ENCODE data around the gene FAM9C.
"Not testable (repeated sequence)": the region's sequence is repeated elsewhere in the genome, so short reads cannot be mapped to it uniquely, and the experiment has no call there.

FAM9C gene

GRCh38 chrX:13029887-13030771 lies 14.3 kb downstream of the FAM9C start:
- no peak for DNase-seq

- no peak for DNase-seq
Measured at GRCh38 chrX:13029637-13029886, 14.9 kb downstream of the FAM9C start.

GRCh38 chrX:13028871-13029636 lies 15.4 kb downstream of the FAM9C start:
- DNase-seq = no peak

GRCh38 chrX:13026877-13027652 lies 17.4 kb downstream of the FAM9C start:
- DNase-seq = no peak

- DNase-seq = no peak
Measured at GRCh38 chrX:13024986-13025385, 19.4 kb downstream of the FAM9C start.

GRCh38 chrX:13023979-13024378 lies 20.4 kb downstream of the FAM9C start:
- no peak for DNase-seq

DNA sequence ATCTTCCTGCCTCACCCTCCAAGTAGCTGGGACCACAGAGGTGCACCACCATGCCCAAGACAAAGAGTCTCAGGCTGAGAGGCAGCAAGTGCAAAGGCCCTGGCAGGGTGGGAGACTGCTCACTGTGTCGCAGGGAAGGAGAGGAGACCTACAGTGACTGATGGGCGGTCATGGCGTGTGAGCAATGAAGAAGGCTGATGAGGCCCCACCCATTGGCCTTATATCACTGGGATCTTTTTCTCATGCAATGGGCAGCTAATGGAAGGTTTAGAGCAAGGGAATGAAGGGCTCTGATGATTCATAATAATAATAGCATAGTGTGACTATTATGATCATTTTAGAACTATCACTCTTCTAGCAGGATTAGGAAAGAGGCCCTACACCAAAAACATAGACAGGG lies 20.9 kb downstream of the FAM9C start:
- DNase-seq = no peak

DNA sequence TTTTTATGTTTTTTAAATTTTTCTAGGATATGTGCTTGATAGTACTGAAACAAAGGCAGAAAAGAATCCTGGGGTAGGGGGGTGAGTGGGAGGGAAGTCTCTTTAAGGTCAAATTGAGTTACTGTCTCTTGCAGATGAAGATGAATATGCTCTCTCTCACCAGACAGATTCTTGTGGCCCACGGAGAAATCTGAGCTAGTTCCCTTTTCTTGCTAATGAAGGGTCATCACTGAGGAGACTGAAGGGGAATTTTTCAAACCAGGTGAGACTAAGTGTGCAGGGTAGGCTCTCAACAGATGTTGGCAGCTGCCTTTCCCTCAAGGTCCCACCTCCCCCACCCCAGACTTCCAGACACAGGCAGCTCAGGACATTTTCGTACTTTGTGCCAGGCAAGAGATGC lies 21.5 kb downstream of the FAM9C start:
- no peak for DNase-seq

DNA sequence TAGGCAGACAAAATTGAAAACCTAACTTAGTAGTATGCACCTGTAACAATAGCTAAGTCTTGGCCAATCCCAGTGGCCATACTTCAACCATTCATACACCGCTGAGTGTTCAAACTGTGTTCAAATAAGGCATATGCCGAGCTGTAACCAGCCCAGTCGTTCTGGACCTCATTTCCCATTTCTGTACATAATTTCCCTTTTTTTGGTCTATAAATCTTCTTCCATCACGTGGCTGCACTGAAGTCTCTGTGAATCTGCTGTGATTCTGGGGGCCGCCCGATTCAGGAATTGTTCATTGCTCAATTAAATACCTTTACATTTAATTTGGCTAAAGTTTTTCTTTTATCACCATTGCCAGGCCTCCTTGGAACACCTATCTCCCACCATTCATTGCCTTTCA lies 27.7 kb downstream of the FAM9C start:
- DNase-seq = not testable (repeated sequence)

DNA sequence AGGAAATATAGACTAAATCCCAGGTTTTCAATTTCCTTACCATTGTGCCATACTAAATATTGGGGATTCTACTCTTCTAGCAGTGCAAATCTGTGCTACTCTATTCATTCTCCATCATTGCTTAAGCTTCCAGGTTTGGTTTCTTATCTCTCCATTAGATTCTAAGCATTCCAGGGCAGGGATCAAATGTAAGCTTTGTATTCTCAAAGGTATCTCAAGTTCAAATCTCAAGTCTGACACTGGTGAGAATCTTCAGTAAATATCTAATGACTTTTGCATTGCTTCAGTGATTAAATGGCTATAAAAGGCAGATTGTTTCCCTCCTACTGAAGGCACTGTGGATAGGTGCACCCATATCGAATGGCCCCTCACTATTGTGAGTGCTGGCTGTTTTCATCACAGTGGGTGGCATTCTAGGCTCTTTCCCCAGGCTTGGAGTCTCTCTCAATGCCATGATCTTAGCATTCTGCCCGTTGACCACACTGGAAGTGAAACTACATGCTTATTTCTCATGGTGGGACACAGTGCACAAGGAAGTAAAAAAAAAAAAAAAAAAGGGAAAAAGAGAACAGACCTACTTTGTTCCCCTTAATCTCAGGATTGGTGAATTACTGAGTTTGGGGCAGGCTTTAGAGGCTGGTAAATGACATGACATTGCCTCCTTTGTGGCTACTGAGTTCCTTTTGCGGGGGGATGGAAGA lies 28.7 kb downstream of the FAM9C start:
- DNase-seq = no peak

DNA sequence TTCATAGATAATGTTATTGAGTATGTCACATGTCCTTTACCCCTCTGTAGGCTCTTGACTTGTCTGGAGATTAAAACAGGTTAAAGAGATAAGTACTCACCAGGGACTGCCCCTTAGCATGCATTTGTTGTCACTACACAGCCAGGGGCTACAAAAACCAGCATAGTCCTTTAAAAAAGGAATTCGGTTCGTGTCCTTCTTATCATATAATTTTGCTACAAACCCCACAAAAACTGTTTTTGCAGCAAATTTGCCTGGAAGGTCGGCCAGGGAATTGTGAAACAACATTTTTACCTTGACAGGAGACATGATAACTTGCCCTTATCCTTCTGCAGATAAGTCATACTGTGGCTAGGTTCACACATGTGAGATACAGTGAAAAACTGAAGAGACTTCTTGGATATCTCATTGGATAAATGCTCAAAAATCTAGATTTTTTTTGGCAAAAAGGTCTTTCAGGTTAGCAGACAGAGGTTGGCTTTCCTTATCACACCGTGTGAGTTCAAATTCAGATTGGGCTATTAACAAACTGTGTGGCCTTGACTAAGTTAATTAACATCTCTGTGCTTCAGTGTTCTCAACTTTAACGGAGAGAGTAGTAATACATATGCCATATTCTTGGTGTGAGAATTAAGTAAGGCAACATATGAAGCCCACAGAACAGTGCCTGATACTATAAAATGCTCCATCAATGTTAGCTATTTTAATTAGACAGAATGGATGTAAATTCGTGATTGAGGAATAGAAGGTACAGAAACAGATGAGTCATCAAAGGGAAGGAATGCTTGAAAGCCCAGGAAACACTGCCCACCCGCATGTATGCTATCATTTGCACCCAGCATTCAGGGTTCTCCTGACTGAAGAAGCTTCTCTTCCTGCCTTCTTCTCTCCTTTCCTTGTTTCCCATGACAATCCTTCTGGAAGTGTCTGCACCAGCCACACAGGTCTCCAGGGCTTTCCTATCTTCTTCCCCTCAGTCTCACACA lies 30.0 kb downstream of the FAM9C start:
- DNase-seq = no peak

GRCh38 chrX:13013363-13014110 lies 30.9 kb downstream of the FAM9C start:
- no peak for DNase-seq

DNA sequence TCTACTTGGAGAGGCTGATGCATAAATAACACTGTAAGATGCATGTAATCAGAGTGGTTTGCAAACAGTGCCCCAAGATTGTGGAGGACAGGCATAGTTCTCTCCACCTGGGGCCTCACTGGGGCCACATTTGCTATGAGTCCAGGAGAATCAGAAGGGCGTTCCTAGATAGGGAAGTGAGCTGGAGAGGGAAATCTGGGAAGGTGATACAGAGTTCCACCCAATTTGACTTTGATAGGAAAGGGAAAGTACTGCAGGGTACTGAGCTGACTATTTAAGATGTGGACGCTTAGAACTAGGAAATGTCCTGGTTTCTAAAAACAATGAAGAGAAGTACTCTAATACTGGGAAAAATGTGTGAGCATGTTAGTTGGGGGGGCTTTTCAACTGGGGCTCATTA lies 33.9 kb downstream of the FAM9C start:
- DNase-seq = no peak

- DNase-seq = no peak
Measured at GRCh38 chrX:13009844-13010243, 34.6 kb downstream of the FAM9C start.

DNA sequence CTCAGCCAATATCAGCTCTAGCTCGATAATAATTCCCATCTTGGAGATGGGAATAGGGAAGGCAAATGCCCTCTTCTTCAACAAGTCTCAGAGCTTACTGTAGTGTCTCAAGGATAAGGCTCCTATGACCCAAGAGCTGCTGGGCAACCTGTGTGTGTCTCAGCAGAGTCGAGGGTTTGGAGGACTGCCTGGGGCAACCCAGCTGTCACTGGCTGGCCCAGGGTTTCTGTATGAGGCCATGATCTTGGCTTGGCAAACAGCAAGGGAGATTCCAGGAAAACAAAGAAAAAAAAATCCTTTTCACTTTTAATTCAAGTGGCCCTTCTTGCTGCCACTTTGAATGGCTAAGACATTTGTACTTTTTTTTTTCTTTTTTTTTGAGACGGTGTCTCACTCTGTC lies 35.1 kb downstream of the FAM9C start:
- no peak for DNase-seq

DNA sequence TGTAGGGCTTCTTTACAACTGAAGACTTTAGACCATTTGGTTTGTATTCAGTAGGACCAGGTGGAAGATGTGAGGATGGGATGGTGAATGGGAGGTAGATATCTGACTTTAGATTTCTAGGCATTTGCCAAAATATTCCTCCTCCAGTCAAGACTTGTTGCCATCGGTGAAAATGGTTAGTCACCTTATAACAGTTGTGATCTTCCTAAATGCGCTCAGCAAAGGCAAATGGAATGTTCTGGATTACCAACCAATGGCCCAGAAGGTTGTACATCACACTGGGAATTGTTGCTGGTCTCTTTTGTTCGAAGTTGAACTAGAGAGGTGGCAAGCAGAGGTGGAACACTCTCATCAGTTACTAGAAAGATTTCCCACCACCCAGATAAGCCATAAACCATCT lies 35.6 kb downstream of the FAM9C start:
- DNase-seq = no peak

GRCh38 chrX:13008189-13008533 lies 36.3 kb downstream of the FAM9C start:
- no peak for DNase-seq

DNA sequence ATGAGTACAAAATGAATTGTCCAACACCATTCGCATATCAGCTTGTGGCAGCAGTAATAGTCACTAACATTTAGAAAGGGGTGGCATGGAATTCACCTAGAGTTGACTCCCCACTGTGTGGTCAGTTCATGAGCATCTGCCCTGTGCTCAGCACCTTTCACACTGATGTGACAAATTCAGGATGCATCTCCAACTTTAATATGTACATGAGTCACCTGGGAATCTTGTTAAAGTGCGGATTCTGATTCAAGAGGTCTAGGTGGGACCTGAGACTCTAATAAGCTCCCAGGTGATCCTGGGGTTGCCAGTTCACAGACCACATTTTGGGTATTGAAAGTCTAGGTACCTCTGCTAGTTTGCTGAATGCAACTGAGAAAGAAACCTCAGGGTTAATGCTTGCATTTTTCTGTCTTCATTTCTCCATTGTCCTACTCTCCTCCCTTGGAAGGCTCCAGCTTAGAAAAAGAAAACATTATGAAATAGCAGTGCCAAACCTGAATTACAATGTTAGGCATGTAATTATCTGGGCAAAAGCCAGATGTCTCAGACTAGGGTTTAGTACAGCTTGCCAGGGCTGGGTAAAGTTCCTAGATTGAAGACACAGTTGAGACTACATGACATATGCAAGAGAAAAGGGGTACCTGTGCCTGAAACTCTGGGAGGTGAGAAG lies 36.8 kb downstream of the FAM9C start:
- no peak for DNase-seq

DNA sequence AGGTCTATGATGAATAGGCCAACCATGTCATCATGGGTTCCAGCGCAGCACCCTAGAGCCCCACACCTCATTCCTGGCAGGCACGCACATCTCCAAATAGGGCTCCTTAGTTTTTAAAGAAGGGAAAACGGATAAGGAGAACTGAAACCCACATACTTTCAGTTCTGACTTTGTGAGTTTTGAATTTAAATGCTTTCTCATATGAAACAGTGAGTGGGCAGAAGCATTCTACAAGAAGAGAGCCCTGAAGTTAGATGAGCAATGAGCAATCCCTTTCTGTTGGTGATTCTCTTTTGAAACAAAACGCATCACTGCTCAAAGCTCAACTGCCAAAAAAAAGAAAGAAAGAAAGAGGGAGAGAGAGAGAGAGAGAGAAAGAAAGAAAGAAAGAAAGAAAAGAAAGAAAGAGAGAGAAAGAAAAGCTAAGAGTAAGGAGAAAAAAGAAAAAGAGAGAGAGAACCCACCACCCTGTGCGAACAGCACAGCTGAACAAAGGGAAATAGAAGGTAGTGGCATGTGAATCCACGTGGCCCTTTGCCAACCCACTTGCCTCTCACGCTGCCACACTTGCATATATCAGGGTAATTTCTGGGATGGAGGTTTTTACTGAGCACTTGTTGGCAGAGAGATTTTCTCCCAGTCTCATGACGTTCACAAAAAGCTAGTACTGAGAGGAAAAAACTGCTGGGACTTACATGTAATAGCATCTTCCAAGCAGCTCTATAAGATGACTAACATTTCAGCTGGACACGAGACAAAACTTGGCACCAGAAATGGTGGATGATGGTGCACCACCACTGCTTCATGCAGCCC lies 38.6 kb downstream of the FAM9C start:
- no peak for DNase-seq
